ENCODE data around the gene LRP8. TPM values are rescaled to one million over a fixed set of nuclear protein-coding genes. Genes with fewer than 3 reads are reported as not detected.

The LRP8 gene
- total and polyA plus RNA-seq, 7 donors, result 0.17 to 2.4 (median 0.94) TPM

GRCh38 chr1:53294061-53294460 is 33.8 kb downstream of the LRP8 start:
- intact Hi-C loops (cut with DNase I), result no loop called here
- no peaks in the 10 kb centered on the region for H3K27me3 ChIP-seq (ENCODE audit: insufficient read depth in 3 of 3, low read length in 2 of 3)
- peaks cover 3% of the 10 kb centered on the region for H3K4me1 ChIP-seq
- ATAC-seq (no peak), DNase-seq (no peak)
- WGBS, 3 donors, result 64 to 76% (median 68%) methylated on average over 3 of the region's 3 CpGs
- no peak for TF ChIP-seq CTCF (IDR thresholded peaks at IDR 0.05)
- H3K4me3 ChIP-seq, result no peak overlapping the region
- no peaks in the 10 kb centered on the region for H3K36me3 ChIP-seq (ENCODE audit: insufficient read depth in 1 of 2, low read depth in 1 of 2)
- H3K9me3 ChIP-seq, result no peaks in the 10 kb centered on the region
- no peak overlapping the region for H3K27ac ChIP-seq

- intact Hi-C loops (cut with DNase I), result no loop called here
- peak in 1 of 2 donors; percentile 29 for DNase-seq
- no peak for TF ChIP-seq CTCF (IDR thresholded peaks at IDR 0.05)
Observed at GRCh38 chr1:53293123-53293522, 34.7 kb downstream of the LRP8 start.

GRCh38 chr1:53292690-53293089 is 35.2 kb downstream of the LRP8 start:
- Histone ChIP-seq H3K27me3 (ENCODE audit: insufficient read depth in 3 of 3, low read length in 2 of 3) (no peaks in the 10 kb centered on the region), H3K27ac (no peak overlapping the region), H3K4me1 (peaks cover 3% of the 10 kb centered on the region), H3K36me3 (ENCODE audit: insufficient read depth in 1 of 2, low read depth in 1 of 2) (no peaks in the 10 kb centered on the region), H3K4me3 (no peak overlapping the region), H3K9me3 (no peaks in the 10 kb centered on the region)
- no peak for DNase-seq
- no peak for ATAC-seq
- no peak for TF ChIP-seq CTCF (IDR thresholded peaks at IDR 0.05)
- intact Hi-C loops (cut with DNase I), result no loop called here
- 41 to 66% (median 54%) methylated on average over 2 of the region's 2 CpGs for WGBS, 3 donors

More at GRCh38 chr1:53293123-53293522, 34.7 kb downstream of the LRP8 start:
- no peaks in the 10 kb centered on the region for H3K27me3 ChIP-seq (ENCODE audit: insufficient read depth in 3 of 3, low read length in 2 of 3)
- WGBS, 3 donors, result 29 to 37% (median 32%) methylated on average over 2 of the region's 2 CpGs
- ATAC-seq, result peak in 3 of 4 donors; percentile 22 to 42 (median 27)
- no peak overlapping the region for H3K4me3 ChIP-seq
- H3K9me3 ChIP-seq, result no peaks in the 10 kb centered on the region
- peaks cover 3% of the 10 kb centered on the region for H3K4me1 ChIP-seq
- H3K36me3 ChIP-seq (ENCODE audit: insufficient read depth in 1 of 2, low read depth in 1 of 2), result no peaks in the 10 kb centered on the region
- no peak overlapping the region for H3K27ac ChIP-seq

- ATAC-seq (no peak), DNase-seq (no peak)
- no peaks in the 10 kb centered on the region for H3K36me3 ChIP-seq (ENCODE audit: insufficient read depth in 1 of 2, low read depth in 1 of 2)
- 95 to 100% (median 98%) methylated on average over 2 of the region's 2 CpGs for WGBS, 3 donors
- no peaks in the 10 kb centered on the region for H3K27me3 ChIP-seq (ENCODE audit: insufficient read depth in 3 of 3, low read length in 2 of 3)
- H3K9me3 ChIP-seq, result no peaks in the 10 kb centered on the region
- H3K27ac ChIP-seq, result no peak overlapping the region
- TF ChIP-seq CTCF (IDR thresholded peaks at IDR 0.05), result no peak
- no peak overlapping the region for H3K4me3 ChIP-seq
- peaks cover 3% of the 10 kb centered on the region for H3K4me1 ChIP-seq
- intact Hi-C loops (cut with DNase I), result no loop called here
Observed at GRCh38 chr1:53291574-53291973, 36.3 kb downstream of the LRP8 start.

GRCh38 chr1:53288790-53289429 is 39.0 kb downstream of the LRP8 start:
- H3K9me3 ChIP-seq, result no peaks in the 10 kb centered on the region
- H3K36me3 ChIP-seq (ENCODE audit: insufficient read depth in 1 of 2, low read depth in 1 of 2), result no peaks in the 10 kb centered on the region
- WGBS, 3 donors, result 81 to 86% (median 86%) methylated on average over 7 of the region's 7 CpGs
- H3K27ac ChIP-seq, result no peak overlapping the region
- H3K27me3 ChIP-seq (ENCODE audit: insufficient read depth in 3 of 3, low read length in 2 of 3), result no peaks in the 10 kb centered on the region
- TF ChIP-seq CTCF (IDR thresholded peaks at IDR 0.05), result no peak
- ATAC-seq (no peak), DNase-seq (no peak)
- H3K4me1 ChIP-seq, result peaks cover 3% of the 10 kb centered on the region
- intact Hi-C loops (cut with DNase I), result no loop called here
- no peak overlapping the region for H3K4me3 ChIP-seq

All from psoas muscle (tissue), 8 donors.